ENCODE results near the gene VWA5B2.

The VWA5B2 gene

GRCh38 chr3:184236636-184237035, 7.3 kb downstream of the VWA5B2 start:
- no peak overlapping the region for H3K4me3 ChIP-seq (ENCODE audit: low read depth, low read length)
- no peak for DNase-seq (ENCODE audit: low read depth)
- TF ChIP-seq, protein P1, sequence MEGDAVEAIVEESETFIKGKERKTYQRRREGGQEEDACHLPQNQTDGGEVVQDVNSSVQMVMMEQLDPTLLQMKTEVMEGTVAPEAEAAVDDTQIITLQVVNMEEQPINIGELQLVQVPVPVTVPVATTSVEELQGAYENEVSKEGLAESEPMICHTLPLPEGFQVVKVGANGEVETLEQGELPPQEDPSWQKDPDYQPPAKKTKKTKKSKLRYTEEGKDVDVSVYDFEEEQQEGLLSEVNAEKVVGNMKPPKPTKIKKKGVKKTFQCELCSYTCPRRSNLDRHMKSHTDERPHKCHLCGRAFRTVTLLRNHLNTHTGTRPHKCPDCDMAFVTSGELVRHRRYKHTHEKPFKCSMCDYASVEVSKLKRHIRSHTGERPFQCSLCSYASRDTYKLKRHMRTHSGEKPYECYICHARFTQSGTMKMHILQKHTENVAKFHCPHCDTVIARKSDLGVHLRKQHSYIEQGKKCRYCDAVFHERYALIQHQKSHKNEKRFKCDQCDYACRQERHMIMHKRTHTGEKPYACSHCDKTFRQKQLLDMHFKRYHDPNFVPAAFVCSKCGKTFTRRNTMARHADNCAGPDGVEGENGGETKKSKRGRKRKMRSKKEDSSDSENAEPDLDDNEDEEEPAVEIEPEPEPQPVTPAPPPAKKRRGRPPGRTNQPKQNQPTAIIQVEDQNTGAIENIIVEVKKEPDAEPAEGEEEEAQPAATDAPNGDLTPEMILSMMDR (IDR thresholded peaks at IDR 0.05; ENCODE audit: low read depth, low read length, missing control alignments), result no peak

DNA sequence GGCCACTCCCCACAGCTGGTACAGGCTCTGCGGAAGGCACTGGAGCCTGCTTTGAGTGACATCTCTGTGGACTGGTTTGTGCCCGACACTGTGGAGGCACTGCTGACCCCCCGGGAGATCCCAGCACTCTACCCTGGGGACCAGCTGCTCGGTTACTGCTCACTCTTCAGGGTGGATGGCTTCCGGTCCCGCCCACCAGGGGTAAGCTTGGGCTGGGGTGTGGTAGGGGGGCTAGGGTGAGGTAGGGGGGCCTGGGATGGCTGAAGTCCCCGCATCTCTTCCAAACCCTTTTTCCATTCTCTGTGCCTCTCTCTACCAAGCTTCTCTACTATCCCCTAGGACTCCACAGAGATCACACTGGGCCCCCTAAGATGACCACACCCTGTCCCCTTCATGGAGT, 7.8 kb downstream of the VWA5B2 start:
- TF ChIP-seq, protein P1 (IDR thresholded peaks at IDR 0.05; ENCODE audit: low read depth, low read length, missing control alignments), result no peak
- H3K4me3 ChIP-seq (ENCODE audit: low read depth, low read length), result no peak overlapping the region
- DNase-seq (ENCODE audit: low read depth), result no peak

DNA sequence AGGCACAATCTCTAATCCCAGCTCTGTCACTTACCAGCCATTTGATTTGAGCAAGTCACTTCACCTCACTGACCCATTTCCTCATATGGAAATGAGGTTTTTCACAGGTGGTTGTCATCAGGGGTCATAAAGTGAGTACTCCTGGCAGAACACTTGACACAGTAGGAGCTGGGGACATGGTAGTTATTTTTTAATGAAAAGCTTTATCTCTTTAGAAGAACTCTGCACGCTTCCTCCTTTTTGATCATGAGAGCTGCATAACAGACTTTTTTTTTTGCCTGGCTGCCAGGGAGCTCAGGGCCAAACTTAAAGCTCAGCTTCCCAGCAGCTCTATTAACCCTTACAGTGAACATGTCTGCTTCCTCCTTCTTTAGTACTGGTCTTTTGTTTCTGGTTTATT, 8.4 kb downstream of the VWA5B2 start:
- DNase-seq (ENCODE audit: low read depth), result no peak
- no peak overlapping the region for H3K4me3 ChIP-seq (ENCODE audit: low read depth, low read length)
- TF ChIP-seq, protein P1 (IDR thresholded peaks at IDR 0.05; ENCODE audit: low read depth, low read length, missing control alignments), result no peak

GRCh38 chr3:184238246-184238818, 8.9 kb downstream of the VWA5B2 start:
- H3K4me3 ChIP-seq (ENCODE audit: low read depth, low read length), result no peak overlapping the region
- TF ChIP-seq, protein P1 (IDR thresholded peaks at IDR 0.05; ENCODE audit: low read depth, low read length, missing control alignments), result no peak
- DNase-seq (ENCODE audit: low read depth), result no peak

DNA sequence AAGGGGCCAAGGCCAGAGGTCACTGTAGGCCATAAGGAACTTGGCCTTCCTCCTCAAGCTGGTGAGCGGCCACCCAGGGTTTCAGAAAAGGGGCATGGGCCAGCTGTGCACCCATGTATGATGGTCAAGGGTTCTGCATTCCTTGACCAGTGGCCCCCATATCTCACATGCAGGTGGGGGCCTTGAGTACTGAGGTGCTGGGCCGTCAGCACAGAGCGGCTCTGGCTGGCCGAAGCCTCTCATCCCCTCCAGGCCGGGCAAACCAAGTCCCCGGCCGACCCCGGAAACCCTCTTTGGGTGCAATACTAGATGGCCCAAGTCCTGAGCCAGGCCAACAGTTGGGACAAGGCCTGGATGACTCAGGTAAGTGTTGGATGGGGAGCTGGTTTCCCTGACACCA, 9.8 kb downstream of the VWA5B2 start:
- no peak overlapping the region for H3K4me3 ChIP-seq (ENCODE audit: low read depth, low read length)
- TF ChIP-seq, protein P1 (IDR thresholded peaks at IDR 0.05; ENCODE audit: low read depth, low read length, missing control alignments), result no peak
- DNase-seq (ENCODE audit: low read depth), result no peak

DNA sequence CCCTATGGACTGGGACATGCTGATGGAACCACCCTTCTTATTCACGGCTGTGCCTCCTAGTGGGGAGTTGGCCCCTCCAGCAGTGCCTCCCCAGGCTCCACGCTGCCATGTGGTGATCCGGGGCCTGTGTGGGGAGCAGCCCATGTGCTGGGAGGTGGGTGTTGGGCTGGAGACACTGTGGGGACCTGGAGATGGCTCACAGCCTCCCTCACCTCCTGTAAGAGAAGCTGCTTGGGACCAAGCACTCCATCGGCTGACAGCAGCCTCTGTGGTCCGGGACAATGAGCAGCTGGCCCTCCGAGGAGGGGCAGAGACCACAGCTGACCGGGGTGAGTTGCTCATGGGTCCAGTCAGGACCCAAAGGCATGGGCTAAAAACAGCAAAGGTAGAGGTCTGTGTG, 10.3 kb downstream of the VWA5B2 start:
- TF ChIP-seq, protein P1 (IDR thresholded peaks at IDR 0.05; ENCODE audit: low read depth, low read length, missing control alignments), result no peak
- DNase-seq (ENCODE audit: low read depth), result no peak
- H3K4me3 ChIP-seq (ENCODE audit: low read depth, low read length), result no peak overlapping the region

GRCh38 chr3:184240384-184241140, 11.2 kb downstream of the VWA5B2 start:
- no peak overlapping the region for H3K4me3 ChIP-seq (ENCODE audit: low read depth, low read length)
- TF ChIP-seq, protein P1 (IDR thresholded peaks at IDR 0.05; ENCODE audit: low read depth, low read length, missing control alignments), result no peak
- DNase-seq (ENCODE audit: low read depth), result no peak

Measured in GM12864 (cell line).